Stimulated activated CD4-positive, alpha-beta T cell treated with anti-CD3 and anti-CD28 coated beads, Interleukin-4, amount 100 ng/mL, for 4 hours (primary cell): ENCODE data around the gene KCNMB3.
"Not testable (repeated sequence)": the region's sequence is repeated elsewhere in the genome, so short reads cannot be mapped to it uniquely, and the experiment has no call there.

Experiments used
- DNase-seq, 2 experiments: peaks; one replicate each; pipeline ENCODE4 v3.0.0-alpha.2; 2020

Gene KCNMB3, protein sequence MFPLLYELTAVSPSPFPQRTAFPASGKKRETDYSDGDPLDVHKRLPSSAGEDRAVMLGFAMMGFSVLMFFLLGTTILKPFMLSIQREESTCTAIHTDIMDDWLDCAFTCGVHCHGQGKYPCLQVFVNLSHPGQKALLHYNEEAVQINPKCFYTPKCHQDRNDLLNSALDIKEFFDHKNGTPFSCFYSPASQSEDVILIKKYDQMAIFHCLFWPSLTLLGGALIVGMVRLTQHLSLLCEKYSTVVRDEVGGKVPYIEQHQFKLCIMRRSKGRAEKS

DNA sequence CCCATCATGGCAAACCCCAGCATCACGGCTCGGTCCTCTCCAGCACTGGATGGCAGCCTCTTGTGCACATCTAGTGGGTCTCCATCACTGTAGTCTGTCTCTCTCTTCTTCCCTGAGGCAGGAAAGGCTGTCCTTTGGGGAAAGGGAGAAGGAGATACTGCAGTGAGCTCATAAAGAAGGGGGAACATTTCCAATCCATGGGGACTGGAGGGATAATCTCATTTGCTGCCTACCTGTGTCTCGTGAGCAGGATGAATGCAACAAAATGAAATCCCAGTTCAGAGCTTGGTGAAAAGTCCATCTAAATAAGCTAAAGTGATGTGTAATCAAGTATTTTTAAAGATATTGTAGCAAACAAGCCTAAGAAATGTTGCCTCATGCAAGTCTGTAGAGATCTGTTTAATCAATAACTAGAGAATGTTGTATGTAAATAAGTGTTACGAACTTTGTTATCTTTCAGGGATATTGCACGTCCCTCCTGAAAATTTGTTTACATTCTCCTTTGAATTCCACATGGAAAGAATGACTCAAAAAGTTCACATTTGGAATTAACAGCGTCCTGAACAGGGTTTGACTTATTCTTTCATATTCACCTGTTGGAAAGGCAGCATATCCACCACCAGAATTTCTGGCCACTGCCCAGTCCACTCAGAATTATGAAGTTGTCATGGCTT lies at the start of gene KCNMB3:
KCNMB3 (minus strand) TSS at position 312 of the 674 bp plus-strand sequence; CDS start at position 188, 124 bp downstream.
- no peak for DNase-seq

DNA sequence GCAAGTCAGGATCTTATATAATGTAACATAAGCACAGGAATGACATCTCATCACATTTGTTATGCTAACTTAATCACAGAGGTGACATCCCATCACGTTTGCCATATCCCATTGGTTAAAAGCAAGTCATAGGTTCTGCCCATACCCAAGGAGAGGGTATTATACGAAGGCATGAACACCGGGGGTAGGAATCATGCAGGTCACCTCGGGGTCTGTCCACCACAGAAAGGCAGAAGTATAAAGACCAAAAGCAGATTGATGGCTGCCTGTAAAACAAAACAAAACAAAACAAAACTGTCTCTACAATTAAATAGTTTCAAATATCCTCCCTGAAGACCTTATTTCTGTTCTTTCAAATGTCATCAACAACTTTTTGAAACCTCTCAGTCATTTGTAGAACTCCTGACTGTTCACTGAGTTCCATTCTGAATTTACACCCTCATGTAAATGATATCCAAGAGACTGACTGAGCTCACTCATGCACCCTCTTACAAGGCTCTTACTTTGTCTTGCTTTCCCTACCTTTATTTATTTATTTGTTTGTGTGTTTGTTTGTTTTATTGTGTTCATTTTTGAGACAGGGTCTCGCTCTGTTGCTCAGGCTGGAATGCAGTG lies 49.2 kb upstream of the KCNMB3 start:
- DNase-seq, result no peak

DNA sequence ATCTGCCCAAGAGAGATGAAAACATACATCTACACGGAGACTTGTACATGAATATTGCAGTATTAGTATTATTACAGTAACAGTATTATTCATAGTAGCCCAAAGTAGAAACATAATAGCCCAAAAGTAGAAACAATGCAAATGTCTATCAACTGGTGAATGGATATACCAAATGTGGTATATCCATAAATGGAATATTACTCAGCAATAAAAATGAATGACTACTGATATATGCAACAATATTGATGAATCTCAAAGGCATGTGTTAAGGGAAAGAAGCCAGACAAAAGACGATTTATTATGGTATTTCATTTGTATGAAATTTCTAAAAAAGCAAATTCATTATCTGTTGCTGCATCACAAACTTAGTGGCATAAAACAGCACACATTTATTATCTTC lies 48.4 kb upstream of the KCNMB3 start:
- DNase-seq, result no peak

DNA sequence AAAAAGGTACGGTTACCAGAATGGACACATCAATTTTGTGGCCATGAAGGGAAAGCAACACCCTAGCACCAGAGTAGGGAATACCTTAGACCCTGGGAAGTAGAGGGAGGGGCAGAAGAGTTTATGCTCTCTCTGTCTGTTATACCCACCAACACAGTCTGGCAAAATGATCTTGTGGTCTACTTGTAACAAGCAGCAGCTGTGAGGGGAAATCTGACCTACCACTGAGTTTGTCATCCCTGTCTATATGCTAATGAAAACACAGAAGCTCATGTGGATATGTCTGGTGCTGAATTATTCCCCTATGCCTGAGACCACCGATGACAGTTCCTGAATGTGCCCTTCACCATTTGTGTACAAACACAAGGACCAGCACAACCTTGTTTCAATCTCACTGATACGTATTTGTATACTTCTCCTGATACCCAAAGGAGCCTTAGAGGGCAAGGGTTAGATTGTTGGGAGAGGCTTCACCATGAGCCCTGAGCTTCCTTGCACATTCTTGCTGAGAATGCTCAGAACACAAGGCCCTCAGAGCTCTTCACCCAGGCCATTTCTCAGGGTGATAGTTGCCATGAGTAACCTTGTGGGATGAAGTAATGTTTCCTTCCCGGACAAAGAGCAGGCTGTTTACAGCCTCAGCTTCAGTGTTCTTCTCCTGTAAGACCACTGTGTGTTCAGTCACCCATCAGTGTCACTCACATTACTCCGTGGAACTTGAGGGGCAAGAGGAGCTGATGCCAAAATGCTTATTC lies 47.2 kb upstream of the KCNMB3 start:
- DNase-seq, result no peak

DNA sequence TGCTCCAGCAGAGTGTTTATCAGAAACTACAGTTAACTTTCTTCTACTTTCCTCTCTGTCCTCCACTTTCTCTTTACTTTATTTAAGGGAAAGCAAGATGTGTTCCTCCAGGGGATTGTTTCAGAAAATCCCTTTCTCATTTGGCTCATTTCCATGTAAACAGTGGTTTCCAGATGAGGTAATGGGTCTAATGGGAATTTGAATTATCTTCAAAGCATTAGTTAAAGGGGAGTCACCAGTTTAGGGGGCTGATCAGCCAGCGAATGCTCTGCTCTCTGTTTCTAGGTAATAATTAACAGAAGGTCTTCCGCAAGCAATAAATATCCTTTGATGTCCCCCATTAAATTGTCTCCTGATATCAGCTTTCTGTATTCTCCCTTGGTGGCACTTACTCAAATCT lies 41.5 kb upstream of the KCNMB3 start:
- no peak for DNase-seq

DNA sequence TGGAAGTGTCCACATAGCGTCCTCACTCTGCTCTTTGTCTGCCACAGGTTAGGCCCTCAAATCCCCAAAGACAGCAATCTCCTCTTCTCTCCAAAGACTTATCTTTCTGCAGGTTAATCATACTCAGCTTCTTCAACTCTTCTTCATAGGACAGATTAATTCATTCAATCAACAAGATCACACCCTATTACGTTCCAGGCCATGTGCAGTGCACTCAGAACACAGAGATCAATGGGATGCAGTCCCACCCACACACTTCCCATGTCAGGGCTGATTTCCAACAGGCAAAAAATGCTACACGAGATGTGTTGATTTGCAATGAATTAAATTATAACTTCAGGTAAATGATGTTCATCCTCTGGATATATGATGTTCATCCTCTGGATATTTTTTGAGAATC lies 38.4 kb upstream of the KCNMB3 start:
- no peak for DNase-seq

DNA sequence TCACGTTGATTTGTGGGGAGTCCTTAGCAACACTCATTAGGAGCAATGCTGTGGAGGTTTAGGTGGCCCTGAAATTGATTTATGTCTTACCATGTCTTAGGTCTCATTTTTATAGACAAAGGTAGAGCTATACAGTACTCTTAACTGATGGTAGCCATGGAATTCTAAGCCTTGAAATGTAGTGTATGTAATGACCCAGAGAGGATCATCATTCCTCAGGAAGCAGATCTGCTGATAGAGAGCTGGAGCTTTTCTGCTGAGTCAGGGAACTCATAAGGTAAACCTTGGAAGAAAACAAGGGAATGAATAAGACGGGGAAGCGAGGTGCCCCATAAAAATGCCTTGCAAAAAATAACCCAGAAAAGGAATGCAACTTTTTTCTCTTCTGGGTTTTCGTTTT lies 37.9 kb upstream of the KCNMB3 start:
- DNase-seq, result no peak

DNA sequence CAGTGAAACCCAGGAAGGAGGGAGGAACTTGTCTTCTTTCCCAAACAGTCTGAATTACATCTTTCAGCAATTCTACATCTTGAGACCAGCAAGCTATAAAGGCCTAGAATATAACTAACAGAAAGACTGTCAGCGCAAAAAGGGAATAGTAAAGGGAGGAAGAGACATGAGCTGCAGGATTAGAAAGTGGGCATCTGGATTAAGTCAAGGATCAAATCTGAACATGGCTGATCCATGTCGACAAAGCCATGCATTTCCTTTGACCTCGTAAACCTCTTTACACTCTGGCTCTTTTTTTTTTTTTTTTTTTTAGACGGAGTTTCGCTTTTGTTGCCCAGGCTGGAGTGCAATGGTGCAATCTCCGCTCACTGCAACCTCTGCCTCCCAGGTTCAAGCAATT lies 35.4 kb upstream of the KCNMB3 start:
- DNase-seq, result no peak

DNA sequence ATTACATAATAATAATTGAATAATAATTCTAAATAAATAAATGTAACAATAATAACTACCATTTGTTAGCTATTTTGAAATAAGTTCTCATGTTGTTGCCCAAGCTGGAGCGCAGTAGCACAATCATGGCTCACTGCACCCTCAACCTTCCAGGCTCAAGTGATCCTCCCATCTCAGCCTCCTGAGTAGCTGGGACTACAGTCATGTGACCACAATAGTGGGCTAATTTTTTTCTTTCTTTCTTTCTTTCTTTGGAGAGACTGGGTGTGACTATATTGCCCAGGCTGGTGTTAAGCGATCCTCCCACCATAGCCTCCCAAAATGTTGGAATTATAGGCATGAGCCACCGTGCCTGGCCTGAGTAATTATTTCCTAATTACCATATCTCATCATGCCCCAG lies 30.9 kb upstream of the KCNMB3 start:
- no peak for DNase-seq

DNA sequence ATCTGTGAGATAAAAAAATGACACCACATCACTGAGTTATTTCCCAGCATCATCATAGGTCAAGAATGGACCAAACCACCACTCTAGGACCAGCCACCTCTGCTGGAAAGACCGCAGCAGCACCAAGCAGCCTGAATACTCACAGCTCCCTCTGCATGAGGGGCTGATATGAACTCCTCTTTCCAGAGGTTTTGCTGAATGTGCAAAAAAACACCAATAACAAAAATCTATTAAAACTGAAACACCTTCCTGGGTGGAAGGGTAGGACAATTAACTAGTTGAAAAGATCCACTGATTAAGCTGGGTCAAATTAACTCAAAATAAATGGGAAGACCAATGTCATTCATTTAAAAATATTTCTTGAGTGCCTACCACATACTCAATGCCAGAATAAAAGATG lies 28.9 kb upstream of the KCNMB3 start:
- DNase-seq, result no peak

DNA sequence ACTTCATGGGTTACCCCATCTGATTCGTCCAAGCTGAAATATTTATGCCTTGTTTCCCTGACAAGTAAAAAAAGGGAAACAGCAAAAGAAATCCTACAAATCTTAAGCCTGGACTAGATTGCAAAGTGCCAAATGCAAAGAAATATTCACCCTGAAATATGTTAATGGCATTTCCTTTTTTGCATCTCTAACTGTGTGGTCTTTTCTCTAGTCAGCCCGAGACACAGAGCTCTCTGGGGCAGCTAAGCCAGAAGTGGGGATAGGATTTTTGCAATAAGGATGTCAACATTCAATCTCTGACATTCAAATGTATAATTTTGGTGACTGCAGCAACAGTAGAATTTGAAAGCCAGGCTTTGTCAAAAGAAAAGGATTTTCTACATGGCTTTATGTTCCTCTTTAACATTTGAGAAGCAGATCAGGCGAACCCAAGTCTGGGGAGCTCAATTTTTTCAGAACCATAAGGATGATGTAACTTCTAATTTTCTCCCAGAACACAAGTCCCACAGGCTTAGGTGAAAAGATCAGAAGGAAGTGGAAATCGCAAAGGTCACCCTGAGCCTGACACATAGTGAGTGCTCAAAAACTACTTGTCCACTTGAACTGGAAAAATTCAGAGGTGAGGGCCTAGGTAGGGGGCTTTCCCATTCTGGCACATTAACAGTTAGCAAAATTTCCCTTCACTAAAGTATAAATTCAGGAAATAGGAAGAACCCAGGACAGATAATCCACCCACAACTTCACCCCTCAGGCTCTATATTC lies 28.2 kb upstream of the KCNMB3 start:
- no peak for DNase-seq

DNA sequence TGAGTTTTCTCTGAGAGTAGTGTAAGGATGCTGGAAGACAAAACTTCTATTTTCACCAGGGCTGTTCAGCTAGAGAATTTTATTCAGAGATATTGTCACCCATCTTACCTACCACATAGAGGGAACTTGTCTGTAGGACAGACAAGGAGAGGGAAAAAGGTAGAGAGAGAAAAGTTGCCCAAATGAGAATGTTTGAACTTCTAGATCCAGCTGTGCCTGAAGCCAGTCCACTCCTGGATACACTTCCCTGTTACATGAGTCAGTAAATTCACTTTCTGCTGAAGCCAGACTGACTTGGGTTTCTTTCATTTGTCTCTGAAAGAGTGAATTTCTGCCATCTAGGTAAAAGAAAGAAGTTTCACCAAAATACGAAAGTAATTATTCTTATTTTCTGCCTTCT lies 27.2 kb upstream of the KCNMB3 start:
- DNase-seq, result no peak

DNA sequence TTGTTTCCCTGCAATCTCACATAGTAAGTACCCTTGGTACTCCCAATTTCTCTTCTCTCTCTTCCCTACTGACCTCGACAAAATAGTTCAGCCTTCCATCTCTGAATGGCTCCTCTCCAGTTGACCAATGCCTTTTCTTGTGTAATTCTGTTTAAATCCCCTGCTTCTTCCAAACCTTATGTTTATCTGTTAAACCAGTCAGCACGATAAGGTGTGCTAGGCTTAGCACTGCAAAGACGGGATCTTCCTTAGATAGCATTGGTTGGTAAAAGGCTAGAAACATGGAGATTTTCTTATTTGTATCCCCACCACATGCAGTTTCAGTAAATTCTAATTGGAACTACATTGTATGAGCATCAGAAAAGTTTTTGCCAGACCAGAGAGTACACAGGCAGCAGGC lies 25.8 kb upstream of the KCNMB3 start:
- no peak for DNase-seq

DNA sequence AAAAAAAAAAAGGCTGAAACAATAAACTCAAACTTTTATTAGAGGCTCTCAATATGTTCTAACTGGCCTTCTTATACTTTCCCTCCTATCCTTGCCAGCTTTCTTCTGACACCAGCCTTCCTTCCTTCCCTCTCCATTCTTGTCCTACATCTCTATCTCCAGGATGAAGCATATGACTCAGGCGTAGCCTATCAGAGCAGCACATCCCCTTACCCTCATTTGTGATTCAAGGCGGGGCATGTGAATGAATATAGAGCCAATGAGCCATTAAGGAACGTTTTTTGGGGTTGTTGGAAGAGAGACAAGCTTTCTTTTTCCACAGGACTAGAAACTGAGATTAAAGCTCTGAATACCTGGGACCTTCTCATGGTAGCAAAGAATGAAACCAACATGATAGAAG lies 25.1 kb upstream of the KCNMB3 start:
- DNase-seq, result no peak

DNA sequence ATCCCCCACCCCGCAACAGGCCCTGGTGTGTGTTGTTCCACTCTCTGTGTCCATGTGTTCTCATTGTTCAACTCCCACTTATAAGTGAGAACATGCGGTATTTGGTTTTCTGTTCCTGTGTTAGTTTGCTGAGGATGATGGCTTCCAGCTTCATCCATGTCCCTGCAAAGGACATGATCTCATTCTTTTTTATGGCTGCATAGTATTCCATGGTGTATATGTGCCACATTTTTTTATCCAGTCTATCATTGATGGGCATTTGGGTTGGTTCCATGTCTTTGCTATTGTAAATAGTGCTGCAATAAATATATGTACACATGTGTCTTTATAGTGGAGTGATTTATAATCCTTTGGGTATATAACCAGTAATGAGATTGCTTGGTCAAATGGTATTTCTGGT lies 23.5 kb upstream of the KCNMB3 start:
- DNase-seq, result not testable (repeated sequence)

DNA sequence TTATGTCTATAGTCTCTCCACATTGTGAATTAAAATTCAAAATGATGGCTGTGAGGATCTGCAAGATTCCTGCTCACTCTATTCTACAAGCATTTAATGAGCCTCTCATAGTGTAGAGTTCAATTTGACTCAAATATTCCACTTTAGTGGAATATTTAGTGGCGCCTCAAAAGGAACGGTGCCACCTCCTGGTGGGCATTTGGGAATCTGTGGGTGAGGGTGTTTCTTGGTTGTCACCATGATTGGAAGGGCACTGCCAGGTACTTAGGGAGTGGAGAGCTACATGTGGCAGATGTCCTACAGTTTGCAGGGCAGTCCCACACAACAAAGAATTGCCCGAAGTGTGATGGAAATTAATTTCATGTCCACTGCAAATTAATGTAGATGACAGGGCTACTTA lies 21.5 kb upstream of the KCNMB3 start:
- no peak for DNase-seq

DNA sequence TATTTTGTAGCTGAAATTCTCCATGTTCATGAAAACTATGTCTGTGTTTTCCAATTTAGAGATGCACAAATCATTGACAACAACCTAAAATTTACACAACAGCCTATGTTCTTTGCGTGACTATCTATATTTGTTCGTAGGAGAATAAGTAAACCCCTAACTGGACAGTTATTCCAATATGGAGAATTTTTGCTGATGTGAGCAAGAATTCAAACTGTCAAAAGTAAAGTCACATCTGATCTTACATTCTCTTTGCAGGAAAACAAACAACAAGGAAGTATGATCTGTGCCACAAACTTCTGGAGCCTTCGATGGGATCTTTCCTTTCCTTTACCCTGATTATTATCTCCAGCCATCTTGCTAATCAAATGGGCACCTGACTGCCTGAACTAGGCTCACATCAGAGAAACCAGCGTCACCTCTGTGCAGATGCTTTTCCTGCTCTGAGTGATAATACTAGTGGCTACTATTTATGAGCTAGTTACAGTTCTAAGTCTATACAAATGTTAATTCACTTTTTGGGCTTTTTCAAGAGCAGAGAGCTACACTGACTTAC lies 18.3 kb upstream of the KCNMB3 start:
- no peak for DNase-seq

DNA sequence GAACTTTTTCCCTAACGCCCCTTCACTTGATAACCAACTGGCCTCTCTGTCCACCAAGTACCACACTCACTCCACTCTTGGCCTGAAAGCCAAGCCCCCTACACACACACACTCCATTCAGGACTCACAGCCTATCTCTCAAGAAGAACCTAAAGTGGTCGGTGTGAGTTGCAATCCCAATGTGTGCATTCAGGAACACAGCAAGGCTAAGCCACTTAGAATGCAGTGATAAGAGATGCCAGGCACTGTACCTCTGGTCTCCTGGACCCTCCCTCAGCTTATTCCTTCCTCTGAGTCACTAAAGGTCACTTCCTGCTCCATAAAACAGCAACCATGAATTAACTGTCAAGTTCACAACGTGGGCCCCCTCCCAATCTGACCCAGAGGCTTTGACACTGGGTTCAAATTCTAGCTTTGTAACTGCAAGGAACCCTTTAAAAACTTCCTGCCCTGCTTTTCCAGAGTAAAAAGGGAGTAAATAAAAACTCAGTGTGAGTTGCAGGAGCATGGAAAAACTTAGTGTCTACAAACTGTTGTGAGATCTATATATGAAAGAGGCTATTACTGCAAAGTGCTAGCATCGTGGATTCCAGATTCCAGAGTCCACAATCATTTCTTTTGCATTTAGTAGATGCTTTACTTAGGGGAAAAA lies 17.6 kb upstream of the KCNMB3 start:
- no peak for DNase-seq

DNA sequence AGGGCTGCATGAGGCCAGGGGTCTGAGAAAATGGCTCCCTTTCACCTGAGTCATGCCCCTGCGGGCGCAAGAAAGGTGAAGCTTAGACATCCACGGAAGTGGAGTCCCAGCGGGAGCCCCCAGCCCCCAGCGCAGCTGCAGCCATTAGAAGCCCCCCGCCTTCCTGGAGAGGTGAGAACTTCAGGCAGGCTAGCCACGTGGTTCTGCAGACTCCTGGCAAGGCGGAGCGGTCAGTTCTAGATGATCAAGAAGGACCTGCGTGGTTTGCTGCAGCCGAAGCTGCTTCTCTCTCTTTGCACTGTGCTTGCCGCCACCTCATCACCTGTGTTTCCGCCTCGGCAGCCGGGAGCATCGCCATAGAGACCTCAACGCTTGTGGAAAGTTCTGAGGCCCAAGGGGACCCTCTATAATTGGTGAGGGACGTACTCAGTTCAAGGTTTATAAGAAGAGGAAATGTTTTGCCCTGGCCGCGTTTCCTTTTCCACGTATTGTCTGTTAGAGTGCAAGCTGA lies 15.8 kb upstream of the KCNMB3 start:
- no peak for DNase-seq

DNA sequence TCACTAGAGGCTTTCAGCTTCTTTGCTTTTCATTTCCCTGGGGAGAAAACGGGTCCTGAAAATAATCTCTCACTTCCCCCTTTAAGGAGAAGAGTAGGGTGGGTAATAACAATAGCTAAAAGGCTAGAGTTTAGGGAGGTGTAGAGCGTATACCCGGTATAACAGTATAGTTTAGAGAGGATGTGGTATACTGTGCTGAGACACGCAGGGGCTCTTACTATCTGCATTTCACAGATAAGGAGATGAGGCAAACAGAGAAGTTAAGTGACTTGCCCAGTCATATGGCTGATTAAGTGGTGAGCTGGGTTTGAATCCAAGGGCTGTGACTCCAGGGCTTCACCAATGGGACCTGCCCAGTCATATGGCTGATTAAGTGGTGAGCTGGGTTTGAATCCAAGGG lies 15.0 kb upstream of the KCNMB3 start:
- DNase-seq, result no peak

DNA sequence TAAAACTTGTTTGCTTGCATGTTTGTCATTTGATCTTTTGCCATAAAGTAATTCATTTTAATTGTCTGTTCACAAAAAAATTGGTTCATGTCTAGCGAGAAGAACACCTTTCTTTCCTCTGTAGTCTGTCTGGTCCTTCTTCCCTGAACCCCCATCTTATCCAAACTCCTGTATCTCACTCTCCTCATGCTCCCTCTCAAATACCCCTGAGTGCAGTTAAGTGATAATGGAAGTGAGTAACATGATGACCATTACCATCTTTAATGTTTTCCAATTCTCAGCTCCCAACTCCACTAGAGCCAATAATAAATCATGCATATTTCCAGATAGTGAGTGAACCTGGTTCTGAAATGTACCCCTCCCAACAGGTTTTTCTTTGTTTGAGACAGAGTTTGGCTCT lies 14.2 kb upstream of the KCNMB3 start:
- DNase-seq, result no peak

DNA sequence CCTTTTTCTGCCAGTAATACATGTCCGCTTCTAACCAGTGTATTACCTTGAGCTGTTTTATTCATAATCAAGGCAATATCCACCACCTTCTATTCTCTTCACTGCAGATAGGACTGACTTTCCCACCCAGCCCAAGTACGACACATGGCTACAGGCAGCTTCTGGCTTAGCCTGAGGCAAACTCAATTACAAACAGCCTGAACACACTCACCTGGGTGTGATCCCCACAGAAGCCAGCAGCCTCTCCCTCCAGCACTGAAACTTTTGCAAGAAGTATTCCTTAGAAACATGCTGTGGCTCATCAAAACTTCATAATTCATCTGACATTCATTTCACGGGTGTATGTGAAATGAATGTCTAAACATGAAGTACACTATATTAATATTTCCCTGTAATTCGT lies 13.5 kb upstream of the KCNMB3 start:
- no peak for DNase-seq
